Putamen (tissue), 1 donor: Measurements from ENCODE around the gene CCDC190.
"Not testable (repeated sequence)": the region's sequence is repeated elsewhere in the genome, so short reads cannot be mapped to it uniquely, and the experiment has no call there.

Experiments used
- DNase-seq: peaks from one replicate; pipeline ENCODE4 v3.0.0-alpha.2; 2016; ENCODE audit warnings: low spot score

CCDC190 gene

GRCh38 chr1:162877412-162877811, 16.4 kb upstream of the CCDC190 start:
- no peak for DNase-seq

- DNase-seq = no peak
Observed at GRCh38 chr1:162876751-162877150, 15.8 kb upstream of the CCDC190 start.

- no peak for DNase-seq
Observed at GRCh38 chr1:162873671-162874666, 13.0 kb upstream of the CCDC190 start.

DNA sequence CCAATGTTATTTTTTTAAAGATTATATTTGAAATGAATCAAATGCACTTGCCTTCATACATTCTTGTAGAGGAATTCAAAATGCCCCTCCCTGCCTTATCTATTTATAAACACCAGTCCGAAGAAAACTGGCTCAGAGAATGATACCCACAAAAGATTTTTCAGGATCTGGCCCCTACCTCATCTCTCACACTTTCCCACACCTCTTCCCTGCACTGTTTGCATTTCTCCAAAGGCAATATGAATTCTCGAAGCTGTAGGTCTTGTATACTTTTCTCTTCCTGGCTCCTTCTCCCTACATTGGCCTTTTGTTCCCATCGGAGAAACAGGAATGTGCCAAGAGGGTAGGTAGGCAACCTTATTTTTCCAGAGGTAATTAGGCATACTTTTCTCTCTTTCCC, 12.0 kb upstream of the CCDC190 start:
- no peak for DNase-seq

DNA sequence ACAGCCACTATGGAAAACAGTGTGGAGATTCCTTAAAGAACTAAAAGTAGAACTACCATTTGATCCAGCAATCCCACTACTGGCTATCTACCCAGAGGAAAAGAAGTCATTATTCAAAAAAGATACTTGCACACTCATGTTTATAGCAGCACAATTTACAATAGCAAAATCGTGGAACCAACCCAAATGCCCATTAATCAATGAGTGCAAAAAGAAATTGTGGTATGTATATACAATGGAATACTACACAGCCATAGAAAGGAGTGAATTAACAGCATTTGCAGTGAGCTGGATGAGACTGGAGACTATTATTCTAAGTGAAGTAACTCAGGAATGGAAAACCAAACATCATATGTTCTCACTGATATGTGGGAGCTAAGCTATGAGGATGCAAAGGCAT, 10.4 kb upstream of the CCDC190 start:
- DNase-seq = not testable (repeated sequence)

DNA sequence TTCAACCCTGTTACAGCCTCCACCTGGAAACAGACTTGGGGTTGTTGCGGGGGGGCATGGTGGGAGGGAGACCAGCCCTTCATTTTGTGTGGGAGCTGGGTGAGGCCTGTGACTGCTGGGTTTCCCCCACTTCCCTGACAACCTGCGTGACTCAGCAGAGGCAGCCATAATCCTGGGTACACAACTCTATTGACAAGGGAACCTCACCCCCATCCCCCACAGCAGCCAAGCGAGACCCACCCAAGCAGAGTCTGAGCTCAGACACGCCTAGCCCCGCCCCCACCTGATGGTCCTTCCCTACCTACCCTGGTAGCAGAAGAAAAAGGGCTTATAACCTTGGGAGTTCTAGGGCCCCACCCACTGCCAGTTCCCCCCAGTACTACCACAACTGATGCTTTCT, 8.0 kb upstream of the CCDC190 start:
- DNase-seq = no peak

- DNase-seq = no peak
Observed at GRCh38 chr1:162861625-162862024, 650 bp upstream of the CCDC190 start.

DNA sequence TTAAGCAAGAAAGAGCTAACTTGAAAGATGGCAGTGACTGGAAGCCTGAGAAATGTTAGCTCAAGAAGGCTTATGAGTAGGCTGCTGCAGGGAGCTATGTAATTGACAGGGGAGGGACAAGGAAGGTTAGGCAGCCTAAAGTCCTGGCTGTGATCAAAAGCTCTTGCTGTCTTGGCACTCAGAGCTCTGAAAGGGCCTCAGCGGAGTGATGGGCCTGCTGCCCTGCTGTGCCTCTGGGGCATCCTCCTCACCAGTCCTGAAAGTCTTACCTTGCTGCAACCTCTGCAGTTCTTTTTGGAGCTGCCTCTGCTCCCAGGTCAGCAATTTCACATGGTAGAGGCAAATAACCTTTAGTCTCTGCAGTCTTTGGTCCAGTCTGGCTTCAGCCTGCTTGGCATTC, 1.8 kb downstream of the CCDC190 start:
- DNase-seq = no peak

- no peak for DNase-seq
Observed at GRCh38 chr1:162857850-162858249, 3.1 kb downstream of the CCDC190 start.

DNA sequence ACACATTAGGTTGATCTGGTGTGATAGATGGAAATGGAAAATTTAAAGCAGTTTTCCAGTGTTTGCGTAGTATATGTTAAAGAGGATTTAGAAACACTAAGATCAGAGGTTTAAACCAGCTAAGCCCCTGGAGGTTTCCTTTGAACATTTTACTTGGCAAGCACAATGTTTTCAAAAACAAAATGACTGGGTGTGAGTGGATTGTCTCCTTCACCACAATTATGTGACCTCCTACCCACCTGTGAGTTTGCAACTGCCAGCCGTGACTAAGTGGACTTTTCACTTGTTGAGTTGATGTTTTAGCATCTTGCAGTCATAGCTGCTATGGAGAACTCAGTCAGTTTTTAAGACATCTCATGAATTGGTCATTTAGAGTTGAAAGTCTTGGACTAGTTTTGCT, 4.7 kb downstream of the CCDC190 start:
- no peak for DNase-seq

DNA sequence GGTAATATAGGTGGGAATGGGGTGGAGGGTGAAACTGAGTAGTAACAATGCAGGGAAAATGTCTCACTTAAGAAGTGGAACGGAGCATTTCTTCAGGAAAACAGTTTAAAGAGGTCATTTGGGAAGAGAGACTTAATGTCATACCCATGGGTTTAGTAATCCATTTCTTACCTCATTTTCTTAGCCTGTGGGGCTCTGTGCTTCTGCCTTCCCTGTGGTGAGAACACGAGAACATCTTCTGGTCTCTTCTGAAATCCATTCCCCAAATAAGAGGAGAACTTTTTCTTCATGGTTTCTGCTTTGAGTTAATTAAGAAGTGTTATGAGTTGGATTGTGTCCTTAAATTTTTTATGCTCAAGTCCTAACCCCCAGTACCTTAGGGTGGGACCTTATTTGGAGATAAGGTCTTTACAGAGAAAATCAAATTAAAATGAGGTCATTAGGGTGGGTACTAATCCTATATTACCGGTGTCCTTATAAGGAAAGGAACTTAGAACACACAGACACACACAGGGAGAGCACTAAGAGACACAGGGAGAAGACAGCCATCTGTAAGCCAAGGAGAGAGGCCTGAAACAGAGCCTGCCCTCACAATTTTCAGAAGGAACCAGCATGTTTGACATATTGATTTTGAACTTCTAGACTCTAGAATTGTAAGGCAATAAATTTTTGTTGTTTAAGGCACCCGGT, 5.4 kb downstream of the CCDC190 start:
- no peak for DNase-seq

GRCh38 chr1:162854245-162854882, 6.6 kb downstream of the CCDC190 start:
- peak; percentile 36 for DNase-seq

- DNase-seq = no peak
Observed at GRCh38 chr1:162851341-162851740, 9.6 kb downstream of the CCDC190 start.

DNA sequence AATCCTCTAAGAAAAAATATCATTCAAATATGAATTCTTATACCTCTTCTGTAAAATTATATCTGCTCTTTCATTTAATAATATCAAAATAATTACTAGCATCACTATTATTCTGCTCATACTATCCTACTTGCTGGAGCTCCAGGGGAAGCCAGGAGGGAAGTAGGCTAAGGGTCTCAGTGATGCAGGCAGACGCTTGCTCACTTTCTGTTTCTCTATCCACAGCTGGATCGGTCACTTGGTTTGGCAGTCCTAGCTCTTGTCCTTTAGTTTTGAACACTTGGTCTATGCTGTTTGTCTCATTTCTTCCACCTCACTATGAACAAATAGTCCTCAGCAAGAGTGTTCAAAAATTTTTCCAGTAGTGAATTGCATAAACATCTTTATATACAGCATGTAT, 11.3 kb downstream of the CCDC190 start:
- DNase-seq = no peak

- DNase-seq = peak; percentile 52
Observed at GRCh38 chr1:162847839-162848453, 13.0 kb downstream of the CCDC190 start.

DNA sequence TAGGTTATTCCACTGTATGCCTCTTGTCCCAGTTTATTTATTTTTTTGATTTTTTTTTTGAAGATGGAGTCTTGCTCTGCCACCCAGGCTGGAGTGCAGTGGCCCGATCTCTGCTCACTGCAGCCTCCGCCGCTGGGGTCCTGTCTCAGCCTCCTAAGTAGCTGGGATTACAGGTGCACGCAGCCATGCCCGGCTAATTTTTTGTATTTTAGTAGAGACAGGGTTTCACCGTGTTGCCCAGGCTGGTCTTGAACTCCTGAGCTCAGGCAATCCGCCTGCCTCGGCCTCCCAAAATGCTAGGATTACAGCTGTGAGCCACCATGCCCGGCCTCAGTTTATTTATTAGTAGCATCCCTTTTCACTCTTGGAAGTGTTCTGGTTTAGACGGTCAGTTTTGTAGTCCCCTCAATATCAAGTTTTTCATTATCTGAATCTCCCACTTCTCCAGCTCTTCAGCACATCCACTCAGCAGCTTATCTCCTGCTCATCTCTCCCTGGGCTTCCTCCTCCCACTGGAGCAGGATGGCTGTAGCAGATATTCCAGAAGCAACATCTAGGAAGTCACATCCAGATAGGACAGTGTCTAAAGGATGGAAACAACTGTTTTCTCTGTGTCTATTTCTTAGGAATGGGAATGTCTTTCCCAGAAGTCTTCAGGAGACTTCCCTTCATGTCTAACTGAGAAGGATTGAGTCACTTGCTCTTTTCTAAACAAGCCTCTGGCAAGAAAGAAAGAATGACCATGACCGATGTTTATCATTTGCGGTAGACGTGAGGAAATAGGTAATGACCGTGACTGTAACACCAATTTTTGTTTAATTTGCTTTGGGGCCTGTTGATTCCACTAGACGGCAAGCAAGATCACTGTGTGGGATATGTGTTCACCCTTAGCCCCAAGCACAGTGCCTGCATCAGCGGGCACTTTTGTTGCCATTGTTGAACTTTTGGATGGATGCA, 14.4 kb downstream of the CCDC190 start:
- DNase-seq = no peak

- no peak for DNase-seq
Observed at GRCh38 chr1:162844153-162844552, 16.8 kb downstream of the CCDC190 start.

DNA sequence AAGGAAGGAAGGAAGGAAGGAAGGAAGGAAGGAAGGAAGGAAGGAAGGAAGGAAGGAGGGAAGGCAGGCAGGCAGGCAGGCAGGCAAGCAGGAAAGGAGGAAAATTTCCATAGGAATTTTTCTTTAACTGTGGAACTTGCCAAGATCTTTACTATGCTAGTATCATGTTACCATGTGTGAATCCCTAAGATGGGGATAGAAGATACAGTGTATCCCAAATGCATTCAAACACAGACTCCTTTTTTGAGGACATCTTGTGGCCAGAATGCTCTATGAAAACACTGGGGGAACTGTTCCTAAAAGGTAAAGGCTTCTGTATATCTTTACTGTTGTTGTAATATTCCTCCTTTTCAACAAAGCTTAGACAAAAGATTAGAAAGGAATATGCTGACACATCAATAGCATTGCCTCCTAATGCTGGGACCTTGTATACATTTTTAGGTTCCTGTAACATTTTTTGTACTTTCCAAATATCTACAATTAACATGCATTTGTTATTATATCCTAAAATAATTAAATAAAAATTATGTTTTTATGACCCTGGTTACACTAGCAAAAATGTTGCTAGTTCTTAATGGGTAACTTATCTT, 20.6 kb downstream of the CCDC190 start:
- DNase-seq = no peak

- DNase-seq = no peak
Observed at GRCh38 chr1:162838863-162839262, 22.1 kb downstream of the CCDC190 start.

GRCh38 chr1:162835157-162835899, 25.6 kb downstream of the CCDC190 start:
- no peak for DNase-seq
